PC-3 (cell line): ENCODE measurements around the gene ZNF438. TPM values are rescaled to one million over a fixed set of nuclear protein-coding genes. Genes with fewer than 3 reads are reported as not detected.

Experiments
- ATAC-seq: fragments of 200-7000 bp; cut with Tn5 transposase; 2 replicates; pipeline ENCODE4 v1.9.1; 2020; ENCODE audit warnings: mild to moderate bottlenecking, moderate library complexity
- BruUV-seq: library from RNA; stranded (reverse); fragments of 400-500 nt; replicated peaks from 2 replicates; lab custom pipeline; 2021; lab: Mats Ljungman, UMichigan
- CTCF ChIA-PET: fragments of 300-600 bp; sonication (Branson Sonifier 250); formaldehyde crosslinking; loops from one replicate; lab custom pipeline; 2022; ENCODE audit warnings: antibody characterized with exemption; lab: Charles Lee
- POLR2A ChIA-PET: fragments of 300-600 bp; sonication (Branson Sonifier 250); formaldehyde crosslinking; loops from one replicate; lab custom pipeline; 2022; ENCODE audit warnings: antibody characterized with exemption; ENCODE audit not compliant: unreplicated experiment; lab: Charles Lee
- DNase-seq: peaks from one replicate; pipeline ENCODE4 v3.0.0-alpha.2; 2015
- H2AFZ ChIP-seq: fragments of 300-600 bp; sonication (generic); 2 replicates; pipeline ENCODE4 v1.6.0; 2016; ENCODE audit warnings: antibody characterized with exemption, low read length
- H3F3A ChIP-seq: fragments of 300-600 bp; sonication (generic); one replicate; pipeline ENCODE4 v1.6.0; 2017; ENCODE audit warnings: antibody characterized with exemption, low read length, control low read depth, mild to moderate bottlenecking; ENCODE audit not compliant: unreplicated experiment
- H3K27ac ChIP-seq: fragments of 300-600 bp; sonication (generic); 2 replicates; pipeline ENCODE4 v1.5.1; 2016; ENCODE audit warnings: mild to moderate bottlenecking, low read length
- H3K27me3 ChIP-seq: fragments of 300-600 bp; sonication (generic); 2 replicates; pipeline ENCODE4 v1.6.1; 2016; ENCODE audit warnings: low read length, mixed read lengths
- H3K36me3 ChIP-seq: fragments of 300-600 bp; sonication (generic); 2 replicates; pipeline ENCODE4 v1.6.1; 2016; ENCODE audit warnings: low read depth, mixed run types, low read length, mixed read lengths
- H3K4me1 ChIP-seq: fragments of 300-600 bp; sonication (generic); 2 replicates; pipeline ENCODE4 v1.5.1; 2016; ENCODE audit warnings: low read length; ENCODE audit not compliant: insufficient read depth
- H3K4me2 ChIP-seq: fragments of 300-600 bp; sonication (generic); 2 replicates; pipeline ENCODE4 v1.6.0; 2016; ENCODE audit warnings: low read length
- H3K4me3 ChIP-seq: fragments of 300-600 bp; sonication (generic); 2 replicates; pipeline ENCODE4 v1.5.1; 2016; ENCODE audit warnings: mild to moderate bottlenecking, low read length, mixed read lengths
- H3K79me2 ChIP-seq: fragments of 300-600 bp; sonication (generic); 2 replicates; pipeline ENCODE4 v1.6.1; 2017; ENCODE audit warnings: low read length, mixed read lengths
- H3K9ac ChIP-seq: fragments of 300-600 bp; sonication (generic); 2 replicates; pipeline ENCODE4 v1.6.0; 2016; ENCODE audit warnings: mild to moderate bottlenecking, low read length
- H3K9me2 ChIP-seq: fragments of 300-600 bp; sonication (generic); replicated peaks from 2 replicates; pipeline ENCODE4 v1.6.1; 2016; ENCODE audit warnings: mixed run types, low read length, mixed read lengths
- H3K9me3 ChIP-seq: fragments of 300-600 bp; sonication (generic); 2 replicates; pipeline ENCODE4 v1.6.1; 2016; ENCODE audit warnings: low read length, mixed read lengths
- H4K20me1 ChIP-seq: fragments of 300-600 bp; sonication (generic); 2 replicates; pipeline ENCODE4 v1.6.1; 2016; ENCODE audit warnings: low read length, mixed read lengths
- EZH2 ChIP-seq: fragments of 300-600 bp; sonication (generic); IDR thresholded peaks from one replicate; pipeline ENCODE4 v1.6.1; 2017; ENCODE audit warnings: antibody characterized with exemption, mild to moderate bottlenecking, low read length; ENCODE audit not compliant: unreplicated experiment
- EZH2phosphoT487 ChIP-seq: fragments of 300-600 bp; sonication (generic); IDR thresholded peaks from 2 replicates; pipeline ENCODE4 v1.6.1; 2018; ENCODE audit warnings: mild to moderate bottlenecking, antibody characterized with exemption, low read length, borderline replicate concordance
- intact Hi-C: fragments of 100-400 bp; cut with micrococcal nuclease; formaldehyde crosslinking; loops from 2 replicates; pipeline ENCODE4 v1.9.0; 2023
- total RNA-seq: library from RNA; depleted of rRNA; stranded (reverse); fragments of >200 nt; gene quantifications from 2 replicates; pipeline ENCODE4 v1.2.3, GENCODE V29; 2014
- TF ChIP-seq, protein P1 (sequence below): fragments of 300-600 bp; sonication (generic); conservative IDR thresholded peaks from 2 replicates; pipeline ENCODE4 v1.5.1; 2017; ENCODE audit warnings: antibody characterized with exemption, low read depth, mild to moderate bottlenecking, low read length

Gene ZNF438
- total RNA-seq, 1 experiment from 2014 or later = 0.98 TPM

DNA sequence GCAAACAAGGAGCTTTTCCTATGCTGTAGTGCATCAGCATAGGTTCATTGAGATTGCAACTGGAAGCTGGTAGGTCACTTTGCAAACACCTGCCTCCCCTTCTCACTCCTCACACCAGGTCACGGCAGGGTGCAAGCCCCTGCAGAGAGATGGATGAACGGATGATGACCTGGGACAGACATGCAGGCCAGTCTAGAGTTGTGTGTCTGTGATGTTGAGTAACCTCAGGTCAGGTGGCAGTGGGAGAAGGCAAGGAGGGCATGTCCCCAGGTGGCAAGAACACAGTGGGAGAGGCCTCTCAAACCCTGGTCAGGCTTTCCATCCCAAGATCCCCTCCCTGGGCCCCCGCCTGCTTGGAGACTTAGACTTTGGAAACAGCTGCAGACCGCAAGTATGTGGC, 205.0 kb downstream of the ZNF438 start:
- no peaks in the 10 kb centered on the region for H3K9me2 ChIP-seq
- no peaks in the 10 kb centered on the region for H3F3A ChIP-seq
- H3K4me2 ChIP-seq = no peak overlapping the region
- no peak overlapping the region for H3K9ac ChIP-seq
- no peaks in the 10 kb centered on the region for H3K27me3 ChIP-seq
- H3K9me3 ChIP-seq = no peaks in the 10 kb centered on the region
- intact Hi-C loops = no loop called here
- H4K20me1 ChIP-seq = no peaks in the 10 kb centered on the region
- no peaks in the 10 kb centered on the region for H3K79me2 ChIP-seq
- POLR2A ChIA-PET = no interaction called here
- no peak overlapping the region for H3K27ac ChIP-seq
- no peak overlapping the region for H3K4me3 ChIP-seq
- ATAC-seq = no peak
- no peak for DNase-seq
- no peak for TF ChIP-seq EZH2phosphoT487
- TF ChIP-seq, protein P1, sequence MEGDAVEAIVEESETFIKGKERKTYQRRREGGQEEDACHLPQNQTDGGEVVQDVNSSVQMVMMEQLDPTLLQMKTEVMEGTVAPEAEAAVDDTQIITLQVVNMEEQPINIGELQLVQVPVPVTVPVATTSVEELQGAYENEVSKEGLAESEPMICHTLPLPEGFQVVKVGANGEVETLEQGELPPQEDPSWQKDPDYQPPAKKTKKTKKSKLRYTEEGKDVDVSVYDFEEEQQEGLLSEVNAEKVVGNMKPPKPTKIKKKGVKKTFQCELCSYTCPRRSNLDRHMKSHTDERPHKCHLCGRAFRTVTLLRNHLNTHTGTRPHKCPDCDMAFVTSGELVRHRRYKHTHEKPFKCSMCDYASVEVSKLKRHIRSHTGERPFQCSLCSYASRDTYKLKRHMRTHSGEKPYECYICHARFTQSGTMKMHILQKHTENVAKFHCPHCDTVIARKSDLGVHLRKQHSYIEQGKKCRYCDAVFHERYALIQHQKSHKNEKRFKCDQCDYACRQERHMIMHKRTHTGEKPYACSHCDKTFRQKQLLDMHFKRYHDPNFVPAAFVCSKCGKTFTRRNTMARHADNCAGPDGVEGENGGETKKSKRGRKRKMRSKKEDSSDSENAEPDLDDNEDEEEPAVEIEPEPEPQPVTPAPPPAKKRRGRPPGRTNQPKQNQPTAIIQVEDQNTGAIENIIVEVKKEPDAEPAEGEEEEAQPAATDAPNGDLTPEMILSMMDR = no peak
- no peaks in the 10 kb centered on the region for H3K4me1 ChIP-seq
- no peak overlapping the region for H2AFZ ChIP-seq
- no TSS peak for BruUV-seq
- H3K36me3 ChIP-seq = no peaks in the 10 kb centered on the region
- CTCF ChIA-PET = no interaction called here

DNA sequence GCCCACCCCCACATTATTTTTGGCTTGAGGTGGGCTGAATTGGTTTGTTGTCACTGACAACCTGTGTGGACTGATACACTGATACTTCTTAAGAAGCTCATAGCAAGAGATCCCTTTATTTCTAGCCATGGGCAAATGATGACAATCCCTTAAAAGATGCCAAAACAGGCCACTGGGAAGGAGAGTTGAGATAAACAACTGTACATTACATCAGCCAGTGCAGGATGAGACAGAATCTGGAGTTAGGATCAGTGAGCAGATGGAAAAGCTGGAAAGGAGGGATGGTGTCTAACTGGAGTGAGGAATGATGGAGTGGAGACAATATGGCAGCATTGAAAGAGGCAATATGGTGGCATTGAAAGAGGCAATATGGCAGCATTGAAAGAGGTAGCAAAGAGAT, 206.2 kb downstream of the ZNF438 start:
- CTCF ChIA-PET = no interaction called here
- no peak overlapping the region for H3K9ac ChIP-seq
- no TSS peak for BruUV-seq
- H3F3A ChIP-seq = no peaks in the 10 kb centered on the region
- POLR2A ChIA-PET = no interaction called here
- DNase-seq = no peak
- no peak overlapping the region for H3K4me3 ChIP-seq
- no peak overlapping the region for H3K27ac ChIP-seq
- H3K9me2 ChIP-seq = no peaks in the 10 kb centered on the region
- H3K79me2 ChIP-seq = no peaks in the 10 kb centered on the region
- H3K27me3 ChIP-seq = no peaks in the 10 kb centered on the region
- H3K4me1 ChIP-seq = peaks cover 2% of the 10 kb centered on the region; the same call in 1 of the 2 replicates
- H4K20me1 ChIP-seq = no peaks in the 10 kb centered on the region
- no peak overlapping the region for H2AFZ ChIP-seq
- no peaks in the 10 kb centered on the region for H3K9me3 ChIP-seq
- H3K4me2 ChIP-seq = no peak overlapping the region
- TF ChIP-seq EZH2 (no peak), EZH2phosphoT487 (no peak)
- TF ChIP-seq, protein P1 = no peak
- intact Hi-C loops = no loop called here
- H3K36me3 ChIP-seq = no peaks in the 10 kb centered on the region
- ATAC-seq = no peak

DNA sequence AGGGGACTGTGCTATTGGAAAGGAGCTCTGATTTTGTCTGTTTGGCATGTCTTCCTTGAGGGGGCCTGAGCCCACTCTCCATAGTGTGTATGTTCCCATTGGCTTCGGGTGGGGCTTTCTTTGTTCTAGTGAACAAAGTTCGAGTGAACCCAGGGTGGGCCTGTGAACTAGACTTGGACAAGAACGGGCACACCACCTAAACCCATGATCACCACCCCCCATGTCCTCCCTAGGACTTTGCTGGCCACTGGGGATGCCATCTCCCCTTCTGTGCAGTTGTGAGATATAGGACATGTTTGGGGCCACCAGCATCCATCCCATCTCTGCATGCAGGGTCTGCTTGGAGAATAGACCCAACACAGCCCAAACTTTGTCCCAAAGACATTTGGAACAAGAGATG, 206.6 kb downstream of the ZNF438 start:
- no peak for ATAC-seq
- no peaks in the 10 kb centered on the region for H3K9me3 ChIP-seq
- intact Hi-C loops = no loop called here
- no peaks in the 10 kb centered on the region for H3K36me3 ChIP-seq
- no peaks in the 10 kb centered on the region for H3K79me2 ChIP-seq
- H3K27ac ChIP-seq = no peak overlapping the region
- H3K9me2 ChIP-seq = no peaks in the 10 kb centered on the region
- BruUV-seq = no TSS peak
- ChIA-PET CTCF (no interaction called here), POLR2A (no interaction called here)
- no peak overlapping the region for H3K4me3 ChIP-seq
- H3F3A ChIP-seq = no peaks in the 10 kb centered on the region
- no peaks in the 10 kb centered on the region for H3K27me3 ChIP-seq
- H3K9ac ChIP-seq = no peak overlapping the region
- H2AFZ ChIP-seq = no peak overlapping the region
- TF ChIP-seq EZH2phosphoT487 = no peak
- H3K4me2 ChIP-seq = no peak overlapping the region
- no peak for DNase-seq
- peaks cover 5% of the 10 kb centered on the region; the same call in 1 of the 2 replicates for H3K4me1 ChIP-seq
- H4K20me1 ChIP-seq = no peaks in the 10 kb centered on the region
